ENCODE measurements around the gene DDX41. TPM values are rescaled to one million over a fixed set of nuclear protein-coding genes. Genes with fewer than 3 reads are reported as not detected.

The DDX41 gene
- total and polyA plus RNA-seq, 2 of the 13 experiments (the other 11 are each of a cell fraction or from before 2014, with no cell fraction given) = 62.8 to 105 TPM

- TF ChIP-seq MAZ (IDR thresholded peaks at IDR 0.05; ENCODE audit: borderline replicate concordance, low read depth, low read length) (no peak; the same call in 1 of the 2 replicates), MAZ (CRISPR knock-in tag; IDR thresholded peaks at IDR 0.05; ENCODE audit: low read depth) (peak; percentile 34), CENPX (CRISPR knock-in tag; IDR thresholded peaks at IDR 0.05) (no peak), TEAD3 (CRISPR knock-in tag; optimal IDR thresholded peaks at IDR 0.05; ENCODE audit: borderline replicate concordance) (peak; percentile 29), ZNF354B (CRISPR knock-in tag; IDR thresholded peaks at IDR 0.05) (no peak), ZNF503 (CRISPR knock-in tag; IDR thresholded peaks at IDR 0.05) (peak; percentile 23; the same call in 1 of the 2 replicates), ZNF331 (CRISPR knock-in tag; IDR thresholded peaks at IDR 0.05) (no peak), ZNF512 (CRISPR knock-in tag; IDR thresholded peaks at IDR 0.05) (no peak), ZNF83 (CRISPR knock-in tag; IDR thresholded peaks at IDR 0.05; ENCODE audit: borderline replicate concordance) (no peak), PRDM15 (CRISPR knock-in tag; IDR thresholded peaks at IDR 0.05) (no peak), ZNF574 (CRISPR knock-in tag; IDR thresholded peaks at IDR 0.05) (no peak), ZNF780A (CRISPR knock-in tag; IDR thresholded peaks at IDR 0.05) (0 out of 2 replicates have a peak, but pooled peaks have one; percentile 23), PAXIP1 (CRISPR knock-in tag; conservative IDR thresholded peaks at IDR 0.05) (peak; percentile 46; the same call in 1 of the 2 replicates), FOXC1 (CRISPR knock-in tag; IDR thresholded peaks at IDR 0.05; ENCODE audit: borderline replicate concordance) (peak; percentile 67; the same call in 1 of the 2 replicates)
Measured at GRCh38 chr5:177497292-177498012, 19.3 kb downstream of the DDX41 start, which contains the start of gene PDLIM7 (continued).

Data from HepG2 (cell line).